A673 (cell line): ENCODE measurements around the gene ATG3. TPM values are rescaled to one million over a fixed set of nuclear protein-coding genes. Genes with fewer than 3 reads are reported as not detected.

ENCODE experiments used
- BruUV-seq: library from RNA; stranded (reverse); fragments of 400-500 nt; replicated peaks from 2 replicates; lab custom pipeline; 2021; lab: Mats Ljungman, UMichigan
- CTCF ChIA-PET: fragments of 300-600 bp; sonication (Branson Sonifier 250); formaldehyde crosslinking; loops from one replicate; lab custom pipeline; 2022; ENCODE audit warnings: antibody characterized with exemption; lab: Charles Lee
- POLR2A ChIA-PET: fragments of 300-600 bp; sonication (Branson Sonifier 250); formaldehyde crosslinking; loops from one replicate; lab custom pipeline; 2022; ENCODE audit warnings: antibody characterized with exemption; ENCODE audit not compliant: low non-redundant PET; lab: Charles Lee
- DNase-seq: peaks from one replicate; pipeline ENCODE4 v3.0.0-alpha.2; 2015; ENCODE audit warnings: low spot score
- H3K27ac ChIP-seq: fragments of 200-600 bp; sonication (generic); 2 replicates; pipeline ENCODE4 v1.5.1; 2016; ENCODE audit warnings: mixed run types, low read depth, mild to moderate bottlenecking, mixed read lengths, antibody characterized with exemption, low read length; ENCODE audit not compliant: poor library complexity, severe bottlenecking
- H3K27me3 ChIP-seq: fragments of 200-600 bp; sonication (generic); replicated peaks from 2 replicates; pipeline ENCODE4 v1.6.1; 2017; ENCODE audit warnings: mixed run types, low read depth, mild to moderate bottlenecking, mixed read lengths, antibody characterized with exemption, low read length; ENCODE audit not compliant: insufficient read depth, poor library complexity
- H3K36me3 ChIP-seq: fragments of 200-600 bp; sonication (generic); 2 replicates; pipeline ENCODE4 v1.6.1; 2016; ENCODE audit warnings: mixed run types, mild to moderate bottlenecking, mixed read lengths, antibody characterized with exemption, low read length; ENCODE audit not compliant: insufficient read depth, poor library complexity, severe bottlenecking
- H3K4me1 ChIP-seq: fragments of 200-600 bp; sonication (generic); 2 replicates; pipeline ENCODE4 v1.6.1; 2017; ENCODE audit warnings: mixed run types, mild to moderate bottlenecking, mixed read lengths, antibody characterized with exemption, low read length; ENCODE audit not compliant: insufficient read depth, poor library complexity, severe bottlenecking
- H3K4me3 ChIP-seq: fragments of 200-600 bp; sonication (generic); 2 replicates; pipeline ENCODE4 v1.5.1; 2016; ENCODE audit warnings: low read depth, mixed run types, mild to moderate bottlenecking, mixed read lengths, low read length; ENCODE audit not compliant: poor library complexity, severe bottlenecking
- H3K9me3 ChIP-seq: fragments of 200-600 bp; sonication (generic); 2 replicates; pipeline ENCODE4 v1.6.1; 2016; ENCODE audit warnings: mixed run types, low read depth, mild to moderate bottlenecking, mixed read lengths, antibody characterized with exemption, low read length; ENCODE audit not compliant: poor library complexity, severe bottlenecking
- EZH2 ChIP-seq: fragments of 200-600 bp; sonication (generic); IDR thresholded peaks from 2 replicates; pipeline ENCODE4 v1.6.1; 2017; ENCODE audit warnings: borderline replicate concordance, low read depth, mild to moderate bottlenecking, mixed read lengths, antibody characterized with exemption, low read length; ENCODE audit not compliant: poor library complexity, severe bottlenecking
- intact Hi-C: fragments of 100-400 bp; cut with micrococcal nuclease; formaldehyde crosslinking; loops from one replicate; pipeline ENCODE4 v1.10.0; 2022; ENCODE audit not compliant: unreplicated experiment
- total RNA-seq: library from RNA; stranded (reverse); gene quantifications from 2 replicates; pipeline ENCODE4 v1.2.3, GENCODE V29; 2021
- TF ChIP-seq, protein P1 (sequence below): fragments of 300-800, 200-600 bp; sonication (generic); conservative IDR thresholded peaks from 2 replicates; pipeline ENCODE4 v1.5.1; 2017; ENCODE audit warnings: low read depth, mild to moderate bottlenecking, antibody characterized with exemption, low read length, moderate library complexity, mixed read lengths

Gene ATG3
- total RNA-seq, 1 experiment from 2014 or later = 54.5 TPM

DNA sequence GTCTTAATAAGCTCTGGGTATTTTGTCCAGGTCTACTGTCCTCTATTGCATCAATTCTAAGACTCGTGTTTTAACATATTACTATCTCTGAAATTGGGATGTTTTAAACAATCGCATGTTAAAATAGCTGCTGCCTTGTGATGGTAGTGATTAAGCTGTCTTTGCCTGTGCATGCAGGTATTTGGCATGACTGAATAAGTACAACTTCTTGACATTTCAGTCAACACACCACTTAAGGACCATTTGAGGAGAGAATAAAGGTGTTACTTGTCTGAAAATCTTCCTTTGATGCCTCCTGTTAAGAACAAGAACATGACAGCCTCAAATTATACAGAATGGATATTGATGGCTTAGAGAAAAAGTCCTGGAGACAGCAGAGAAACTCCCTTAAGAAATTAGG is 33.1 kb upstream of the ATG3 start:
- no peak overlapping the region for H3K4me3 ChIP-seq
- no TSS peak for BruUV-seq
- intact Hi-C loops = no loop called here
- DNase-seq = no peak
- no peaks in the 10 kb centered on the region for H3K27me3 ChIP-seq
- H3K4me1 ChIP-seq = no peaks in the 10 kb centered on the region
- ChIA-PET CTCF (no interaction called here), POLR2A (no interaction called here)
- H3K27ac ChIP-seq = no peak overlapping the region
- no peaks in the 10 kb centered on the region for H3K9me3 ChIP-seq
- TF ChIP-seq, protein P1, sequence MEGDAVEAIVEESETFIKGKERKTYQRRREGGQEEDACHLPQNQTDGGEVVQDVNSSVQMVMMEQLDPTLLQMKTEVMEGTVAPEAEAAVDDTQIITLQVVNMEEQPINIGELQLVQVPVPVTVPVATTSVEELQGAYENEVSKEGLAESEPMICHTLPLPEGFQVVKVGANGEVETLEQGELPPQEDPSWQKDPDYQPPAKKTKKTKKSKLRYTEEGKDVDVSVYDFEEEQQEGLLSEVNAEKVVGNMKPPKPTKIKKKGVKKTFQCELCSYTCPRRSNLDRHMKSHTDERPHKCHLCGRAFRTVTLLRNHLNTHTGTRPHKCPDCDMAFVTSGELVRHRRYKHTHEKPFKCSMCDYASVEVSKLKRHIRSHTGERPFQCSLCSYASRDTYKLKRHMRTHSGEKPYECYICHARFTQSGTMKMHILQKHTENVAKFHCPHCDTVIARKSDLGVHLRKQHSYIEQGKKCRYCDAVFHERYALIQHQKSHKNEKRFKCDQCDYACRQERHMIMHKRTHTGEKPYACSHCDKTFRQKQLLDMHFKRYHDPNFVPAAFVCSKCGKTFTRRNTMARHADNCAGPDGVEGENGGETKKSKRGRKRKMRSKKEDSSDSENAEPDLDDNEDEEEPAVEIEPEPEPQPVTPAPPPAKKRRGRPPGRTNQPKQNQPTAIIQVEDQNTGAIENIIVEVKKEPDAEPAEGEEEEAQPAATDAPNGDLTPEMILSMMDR = no peak
- H3K36me3 ChIP-seq = no peaks in the 10 kb centered on the region

DNA sequence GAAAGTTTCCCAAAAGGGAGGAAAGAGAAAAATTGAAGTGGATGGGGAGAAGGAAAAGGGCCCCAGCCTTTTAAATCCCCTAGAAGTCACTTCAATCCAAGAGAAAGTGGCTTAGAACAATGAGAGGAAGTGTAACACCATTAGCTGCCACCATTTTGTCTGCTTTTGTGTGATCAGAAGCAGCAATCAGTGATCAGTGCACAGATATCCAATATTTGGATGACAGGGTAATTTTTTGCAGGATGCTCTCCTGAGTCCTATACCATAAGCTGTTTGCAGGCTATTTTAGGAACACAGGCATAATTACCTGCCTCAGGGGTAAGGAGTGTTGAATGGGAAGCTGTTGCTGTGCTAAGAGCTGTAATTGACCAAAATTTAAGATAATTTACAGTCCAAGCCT is 31.5 kb upstream of the ATG3 start:
- no peak overlapping the region for H3K27ac ChIP-seq
- no peak for DNase-seq
- H3K4me1 ChIP-seq = no peaks in the 10 kb centered on the region
- POLR2A ChIA-PET = no interaction called here
- H3K9me3 ChIP-seq = no peaks in the 10 kb centered on the region
- TF ChIP-seq, protein P1 = no peak
- no peak for TF ChIP-seq EZH2
- H3K4me3 ChIP-seq = no peak overlapping the region
- intact Hi-C loops = no loop called here
- CTCF ChIA-PET = no interaction called here
- no peaks in the 10 kb centered on the region for H3K27me3 ChIP-seq
- BruUV-seq = no TSS peak
- H3K36me3 ChIP-seq = no peaks in the 10 kb centered on the region

- no peaks in the 10 kb centered on the region for H3K4me1 ChIP-seq
- intact Hi-C loops = loop anchor here (5.0 kb wide), 1 partner anchor 45 kb away; no protein-coding TSS in a partner anchor
- H3K27me3 ChIP-seq = no peaks in the 10 kb centered on the region
- TF ChIP-seq EZH2 = no peak
- TF ChIP-seq, protein P1 = no peak
- H3K36me3 ChIP-seq = no peaks in the 10 kb centered on the region
- no peak overlapping the region for H3K4me3 ChIP-seq
- ChIA-PET POLR2A (no interaction called here), CTCF (no interaction called here)
- no TSS peak for BruUV-seq
- H3K27ac ChIP-seq = no peak overlapping the region
- no peak for DNase-seq
- H3K9me3 ChIP-seq = no peaks in the 10 kb centered on the region
These were observed 25.6 kb upstream of the ATG3 start for GRCh38 chr3:112587336-112587735.
